Stimulated activated effector memory CD8-positive, alpha-beta T cell treated with anti-CD3 and anti-CD28 coated beads, Interleukin-12 subunit alpha, Interleukin-12 subunit beta, amount 100 ng/mL, for 72 hours (primary cell): ENCODE measurements around the gene ESR2.
"Not testable (repeated sequence)": the region's sequence is repeated elsewhere in the genome, so short reads cannot be mapped to it uniquely, and the experiment has no call there.

ENCODE experiments used
- ATAC-seq: fragments of 150-1000 bp; cut with Tn5 transposase; 2 replicates; pipeline ENCODE4 v1.10.0; 2021
- DNase-seq, 2 donors: peaks; one replicate each; pipeline ENCODE4 v3.0.0; 2021 to 2022; ENCODE audit warnings: low spot score in 2 of 2
- H3K27ac Mint-ChIP-seq: one replicate; pipeline ENCODE4 v1.8.0; 2022; ENCODE audit warnings: mild to moderate bottlenecking, mixed read lengths
- H3K36me3 Mint-ChIP-seq: one replicate; pipeline ENCODE4 v1.8.0; 2022; ENCODE audit warnings: mild to moderate bottlenecking, mixed read lengths
- H3K4me1 Mint-ChIP-seq: one replicate; pipeline ENCODE4 v1.8.0; 2022; ENCODE audit warnings: mixed read lengths
- H3K4me3 Mint-ChIP-seq: one replicate; pipeline ENCODE4 v1.8.0; 2022; ENCODE audit warnings: mild to moderate bottlenecking, mixed read lengths
- H3K9me3 Mint-ChIP-seq: one replicate; pipeline ENCODE4 v1.8.0; 2022; ENCODE audit warnings: mixed read lengths

Gene ESR2

GRCh38 chr14:64293976-64294671, at the start of gene ESR2:
Gene ESR2, minus strand, starts transcription at chr14:64294371. Its CDS starts 11,386 bp downstream, at chr14:64282985.
- Mint-ChIP-seq H3K4me3 (peak within 1 kb of the TSS; percentile 77), H3K9me3 (no peaks in the 10 kb centered on the region), H3K27ac (peak within 1 kb of the TSS; percentile 48), H3K4me1 (peaks cover 35% of the 10 kb centered on the region), H3K36me3 (no peaks in the 10 kb centered on the region)
- ATAC-seq (peak; percentile 31), DNase-seq (peak; percentile 26 to 60)

GRCh38 chr14:64340560-64341196, 46.5 kb upstream of the ESR2 start:
- H3K4me3 Mint-ChIP-seq: no peak overlapping the region
- H3K27ac Mint-ChIP-seq: no peak overlapping the region
- peaks cover 16% of the 10 kb centered on the region for H3K36me3 Mint-ChIP-seq
- DNase-seq (no peak), ATAC-seq (no peak)
- peaks cover 14% of the 10 kb centered on the region for H3K4me1 Mint-ChIP-seq
- peaks cover 7% of the 10 kb centered on the region for H3K9me3 Mint-ChIP-seq

- H3K9me3 Mint-ChIP-seq: peaks cover 7% of the 10 kb centered on the region
- H3K4me3 Mint-ChIP-seq: peak overlapping the region; percentile 85
- H3K36me3 Mint-ChIP-seq: peaks cover 16% of the 10 kb centered on the region
- peak; percentile 88 for ATAC-seq
- H3K27ac Mint-ChIP-seq: peak overlapping the region; percentile 87
- DNase-seq: peak; percentile 63 to 93
- H3K4me1 Mint-ChIP-seq: peaks cover 14% of the 10 kb centered on the region
Observed at GRCh38 chr14:64338616-64339316, 44.6 kb upstream of the ESR2 start.

GRCh38 chr14:64337888-64338615, 43.9 kb upstream of the ESR2 start:
- DNase-seq: peak; percentile 53 to 89
- Mint-ChIP-seq H3K4me1 (peaks cover 14% of the 10 kb centered on the region), H3K36me3 (peaks cover 16% of the 10 kb centered on the region), H3K9me3 (peaks cover 7% of the 10 kb centered on the region), H3K27ac (peak overlapping the region; percentile 87), H3K4me3 (peak overlapping the region; percentile 85)
- ATAC-seq: peak; percentile 86

- H3K36me3 Mint-ChIP-seq: no peaks in the 10 kb centered on the region
- no peak overlapping the region for H3K4me3 Mint-ChIP-seq
- H3K27ac Mint-ChIP-seq: no peak overlapping the region
- DNase-seq: no peak
- H3K9me3 Mint-ChIP-seq: no peaks in the 10 kb centered on the region
- H3K4me1 Mint-ChIP-seq: no peaks in the 10 kb centered on the region
- ATAC-seq: no peak
Observed at GRCh38 chr14:64329149-64329548, 35.0 kb upstream of the ESR2 start.

- Mint-ChIP-seq H3K4me1 (no peaks in the 10 kb centered on the region), H3K9me3 (no peaks in the 10 kb centered on the region), H3K36me3 (no peaks in the 10 kb centered on the region), H3K27ac (no peak overlapping the region), H3K4me3 (no peak overlapping the region)
- ATAC-seq (no peak), DNase-seq (no peak)
Observed at GRCh38 chr14:64326502-64326901, 32.3 kb upstream of the ESR2 start.

GRCh38 chr14:64324895-64325294, 30.7 kb upstream of the ESR2 start:
- Mint-ChIP-seq H3K4me1 (no peaks in the 10 kb centered on the region), H3K36me3 (no peaks in the 10 kb centered on the region), H3K4me3 (no peak overlapping the region), H3K9me3 (no peaks in the 10 kb centered on the region), H3K27ac (no peak overlapping the region)
- no peak for DNase-seq
- ATAC-seq: no peak

- Mint-ChIP-seq H3K27ac (no peak overlapping the region), H3K9me3 (no peaks in the 10 kb centered on the region), H3K36me3 (no peaks in the 10 kb centered on the region), H3K4me1 (no peaks in the 10 kb centered on the region), H3K4me3 (no peak overlapping the region)
- ATAC-seq (no peak), DNase-seq (no peak)
Observed at GRCh38 chr14:64324461-64324860, 30.3 kb upstream of the ESR2 start.

GRCh38 chr14:64320362-64320761, 26.2 kb upstream of the ESR2 start:
- H3K9me3 Mint-ChIP-seq, ATAC-seq, H3K4me1 Mint-ChIP-seq, DNase-seq, H3K36me3 Mint-ChIP-seq, H3K27ac Mint-ChIP-seq, H3K4me3 Mint-ChIP-seq: not testable (repeated sequence)

GRCh38 chr14:64318695-64319094, 24.5 kb upstream of the ESR2 start:
- H3K36me3 Mint-ChIP-seq, ATAC-seq, H3K4me1 Mint-ChIP-seq, DNase-seq, H3K4me3 Mint-ChIP-seq, H3K27ac Mint-ChIP-seq, H3K9me3 Mint-ChIP-seq: not testable (repeated sequence)

GRCh38 chr14:64303471-64303917, 9.3 kb upstream of the ESR2 start:
- Mint-ChIP-seq H3K9me3 (no peaks in the 10 kb centered on the region), H3K27ac (no peak overlapping the region), H3K36me3 (no peaks in the 10 kb centered on the region), H3K4me1 (no peaks in the 10 kb centered on the region), H3K4me3 (no peak overlapping the region)
- peak in 1 of 2 donors; percentile 48 for DNase-seq
- ATAC-seq: peak; percentile 60

- Mint-ChIP-seq H3K4me1 (peaks cover 29% of the 10 kb centered on the region), H3K27ac (no peak overlapping the region), H3K36me3 (no peaks in the 10 kb centered on the region), H3K9me3 (no peaks in the 10 kb centered on the region), H3K4me3 (no peak overlapping the region)
- DNase-seq (peak in 1 of 2 donors; percentile 15), ATAC-seq (no peak)
Observed at GRCh38 chr14:64298773-64299172, 4.6 kb upstream of the ESR2 start.

GRCh38 chr14:64296561-64296960, 2.4 kb upstream of the ESR2 start:
- peak in 1 of 2 donors; percentile 50 for DNase-seq
- ATAC-seq: peak; percentile 67
- H3K4me3 Mint-ChIP-seq: peak overlapping the region; percentile 45

GRCh38 chr14:64294672-64295413, 672 bp upstream of the ESR2 start:
- H3K4me3 Mint-ChIP-seq: peak overlapping the region; percentile 77

More at GRCh38 chr14:64296561-64296960, 2.4 kb upstream of the ESR2 start:
- Mint-ChIP-seq H3K9me3 (no peaks in the 10 kb centered on the region), H3K4me1 (peaks cover 35% of the 10 kb centered on the region), H3K27ac (no peak overlapping the region), H3K36me3 (no peaks in the 10 kb centered on the region)

More at GRCh38 chr14:64294672-64295413, 672 bp upstream of the ESR2 start:
- Mint-ChIP-seq H3K27ac (peak overlapping the region; percentile 48), H3K36me3 (no peaks in the 10 kb centered on the region), H3K4me1 (peaks cover 35% of the 10 kb centered on the region), H3K9me3 (no peaks in the 10 kb centered on the region)
- peak; percentile 88 to 94 for DNase-seq
- peak; percentile 87 for ATAC-seq
